NCI-H226 (cell line): ENCODE results near the gene C5orf58.
A peak's percentile ranks its signal among the peaks of the same experiment; 100 is the strongest.

ENCODE experiments used
- DNase-seq: peaks from one replicate; pipeline ENCODE4 v3.0.0-alpha.2; 2015

Gene C5orf58, protein sequence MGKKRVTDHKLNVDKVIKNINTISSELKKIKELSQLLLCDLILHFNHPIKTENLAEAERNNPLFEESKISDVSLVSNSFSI

DNA sequence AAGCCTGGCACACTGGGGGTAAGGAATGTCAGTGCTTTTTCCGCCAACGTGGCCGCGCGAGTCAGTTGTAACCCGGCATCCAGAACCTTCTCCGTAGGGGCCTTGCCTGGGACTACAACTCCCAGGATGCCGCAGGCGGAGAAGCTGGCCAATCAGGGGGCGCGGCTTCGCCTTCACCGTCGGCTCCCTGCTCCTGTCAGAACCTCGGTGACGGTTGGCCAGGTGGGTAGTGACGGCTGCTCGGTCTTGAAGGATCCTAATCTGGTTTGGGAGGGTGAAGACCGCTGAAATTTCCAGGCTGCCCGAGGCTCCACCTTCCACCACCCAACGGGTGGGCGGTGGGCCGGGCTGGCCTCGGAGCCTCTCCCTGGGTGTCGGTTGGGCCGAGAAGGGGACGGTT lies at the start of gene C5orf58:
C5orf58 (plus strand) TSS at position 200 of the 400 bp plus-strand sequence. CDS start 1,992 bp downstream, outside the sequence.
- no peak for DNase-seq

DNA sequence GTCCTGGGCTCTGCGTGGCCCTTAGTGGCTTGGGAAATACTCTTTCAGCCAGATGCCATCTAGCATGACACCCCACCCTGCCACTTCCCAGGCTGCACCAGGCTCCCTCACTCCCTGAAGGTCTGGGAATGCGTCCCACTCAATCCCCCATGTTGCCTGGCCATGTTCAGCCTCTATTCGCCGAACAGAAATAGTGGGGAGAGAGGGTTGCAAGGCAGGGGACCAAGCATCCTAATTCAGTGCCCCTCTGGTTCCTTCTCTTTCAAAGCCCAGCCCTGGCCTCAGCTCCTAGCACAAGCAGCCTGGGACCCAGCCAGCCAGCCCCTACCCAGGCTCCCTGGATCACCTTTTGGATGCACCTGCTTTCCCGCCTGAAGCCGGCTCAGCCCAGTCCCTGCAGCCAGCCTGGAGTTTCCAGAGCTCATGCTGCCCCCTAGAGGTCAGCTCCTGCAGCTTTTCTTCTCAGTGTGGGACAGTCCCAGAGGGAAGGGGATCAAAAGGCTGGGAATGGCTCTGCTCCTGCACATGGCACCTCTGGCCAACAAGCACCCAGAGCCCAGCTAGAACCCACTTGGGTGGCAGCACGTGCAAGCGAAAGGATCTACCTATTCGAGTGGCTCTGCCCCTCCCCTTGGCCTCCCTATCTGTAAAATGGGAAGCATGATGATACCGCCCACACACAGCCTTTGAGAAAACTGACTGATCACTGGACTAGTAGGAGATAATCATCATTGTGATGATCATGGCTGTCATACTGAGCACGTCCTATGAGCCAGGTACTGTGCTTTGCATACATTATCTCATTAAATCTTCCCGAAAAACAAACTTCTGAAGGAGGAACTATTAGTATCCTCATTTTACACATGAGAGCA lies 48.7 kb upstream of the C5orf58 start:
- DNase-seq = peak; percentile 21

DNA sequence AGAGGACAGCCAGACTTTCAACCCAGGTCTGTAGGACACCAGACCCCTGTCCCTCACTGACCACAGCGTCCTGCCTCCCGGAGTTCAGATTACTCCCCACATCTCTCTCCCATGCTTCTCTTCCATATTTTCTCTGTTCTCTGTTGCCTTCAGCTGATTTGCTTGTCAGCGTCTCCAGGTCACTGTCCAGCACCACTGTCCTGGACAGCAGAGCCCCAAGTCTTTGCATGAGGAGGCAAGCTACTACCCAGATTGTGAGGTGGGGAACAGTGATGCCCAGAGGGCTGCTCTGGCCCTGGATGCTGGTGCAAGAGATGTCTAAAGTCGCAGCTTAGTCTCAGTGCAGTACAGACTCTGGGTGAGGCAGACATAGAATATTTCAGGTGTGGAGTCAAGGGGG lies 48.0 kb upstream of the C5orf58 start:
- DNase-seq = no peak

DNA sequence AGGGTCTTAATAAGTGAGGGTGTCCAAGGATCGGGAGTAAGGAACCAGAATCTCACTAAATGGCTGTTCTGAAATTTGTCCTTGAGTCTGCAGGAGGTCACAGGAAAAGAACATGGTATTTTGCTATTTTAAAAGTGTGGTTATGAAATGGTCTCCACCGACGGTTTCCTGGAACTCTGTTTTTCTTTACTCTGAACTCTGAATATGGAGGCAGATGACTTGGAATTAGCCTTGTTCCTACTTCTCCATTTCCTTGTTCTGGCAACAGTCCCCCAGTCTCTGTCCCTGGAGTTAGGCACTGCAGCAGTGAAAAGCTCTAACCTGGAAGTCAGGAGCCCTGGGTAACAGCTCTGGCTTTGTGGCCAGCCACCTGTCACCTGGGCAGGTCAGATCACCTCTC lies 46.6 kb upstream of the C5orf58 start:
- DNase-seq = no peak

DNA sequence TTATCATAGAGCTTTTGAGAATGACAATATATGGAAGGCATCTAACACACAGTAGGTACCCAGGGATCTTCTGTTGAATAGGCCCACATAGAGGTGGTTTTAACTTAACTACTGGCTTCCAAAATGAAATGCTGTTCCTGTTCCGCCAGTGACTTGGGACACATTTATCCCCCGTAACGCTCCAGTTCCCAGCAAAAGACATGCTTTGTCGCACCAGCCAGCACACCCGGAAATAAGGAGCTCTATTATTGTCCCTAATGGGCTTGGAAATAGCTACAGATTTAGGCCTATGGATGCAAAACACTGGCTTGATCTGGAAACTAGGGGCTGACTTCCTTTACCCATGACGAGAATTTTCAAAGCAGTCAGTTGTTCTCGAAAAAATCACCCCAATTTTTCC lies 45.9 kb upstream of the C5orf58 start:
- DNase-seq = no peak

DNA sequence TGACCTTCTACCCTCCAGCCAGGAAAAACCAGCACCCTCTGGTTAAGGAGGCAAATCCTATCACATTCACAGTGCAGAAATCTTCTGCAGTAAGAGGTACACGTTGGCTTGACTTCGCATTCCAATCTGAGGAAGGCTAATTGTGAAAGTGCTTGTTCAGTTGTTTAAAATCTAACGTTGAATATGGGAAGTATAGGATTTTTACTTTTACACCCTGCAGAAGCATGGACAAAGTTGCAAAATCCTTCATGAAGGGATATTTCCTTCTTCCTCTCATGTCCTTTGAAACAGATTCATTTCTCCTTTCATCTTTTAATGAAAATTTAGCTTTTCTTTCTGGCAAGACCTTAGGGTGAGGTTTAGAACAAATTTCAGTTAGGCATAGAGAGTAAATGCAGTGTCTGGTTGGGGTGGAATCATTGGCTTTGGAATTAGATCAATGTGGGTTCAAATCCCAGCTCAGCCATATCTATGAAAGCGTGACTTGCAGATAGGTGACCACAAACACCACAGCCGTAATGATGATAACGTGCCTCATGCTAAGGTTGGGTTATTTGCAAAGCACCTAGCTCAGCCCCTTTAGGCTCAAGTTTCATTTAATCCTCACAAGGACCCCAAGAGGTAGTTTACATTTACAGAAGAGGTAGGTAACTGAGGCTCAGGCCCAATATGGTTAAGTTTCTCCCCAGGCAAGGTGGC lies 42.2 kb upstream of the C5orf58 start:
- no peak for DNase-seq

DNA sequence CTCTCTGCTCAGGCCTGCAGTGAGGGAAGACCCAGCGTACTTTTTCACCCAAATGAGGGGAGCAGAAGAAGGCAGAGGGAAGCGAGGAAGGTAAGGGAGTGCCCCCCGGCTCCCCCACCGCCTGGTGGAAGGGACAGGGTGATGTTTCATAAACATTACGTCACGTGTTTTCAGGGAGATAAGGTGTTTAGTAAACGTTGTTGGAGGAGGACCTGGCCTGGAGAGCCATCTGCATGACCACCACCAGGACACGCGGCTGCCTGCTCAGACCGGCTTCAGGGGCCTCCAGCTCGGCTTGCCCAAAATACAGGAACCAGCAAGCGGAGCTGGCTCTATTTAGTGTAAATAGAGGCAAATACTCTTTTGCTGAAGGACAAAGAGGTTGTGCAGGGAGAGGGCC lies 40.0 kb upstream of the C5orf58 start:
- DNase-seq = no peak

DNA sequence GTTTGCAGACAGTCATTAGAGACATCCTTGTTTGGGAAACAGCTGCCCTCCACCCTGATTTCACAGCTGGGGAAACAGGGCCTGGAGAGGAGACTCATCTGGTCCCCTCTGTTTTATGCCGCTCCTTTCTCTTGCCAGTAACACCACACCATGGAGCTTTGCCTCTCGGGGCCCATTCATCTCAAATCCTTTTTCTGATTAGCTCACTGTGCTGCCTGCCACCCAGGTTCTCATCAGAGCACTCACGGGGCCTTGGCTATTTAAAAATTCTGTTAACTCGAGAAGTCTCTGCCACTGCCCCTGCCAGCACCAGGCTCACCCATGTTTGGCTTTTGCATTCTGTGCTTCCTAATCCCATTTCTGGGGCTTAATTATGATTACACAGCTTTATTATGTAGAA lies 36.8 kb upstream of the C5orf58 start:
- DNase-seq = no peak

DNA sequence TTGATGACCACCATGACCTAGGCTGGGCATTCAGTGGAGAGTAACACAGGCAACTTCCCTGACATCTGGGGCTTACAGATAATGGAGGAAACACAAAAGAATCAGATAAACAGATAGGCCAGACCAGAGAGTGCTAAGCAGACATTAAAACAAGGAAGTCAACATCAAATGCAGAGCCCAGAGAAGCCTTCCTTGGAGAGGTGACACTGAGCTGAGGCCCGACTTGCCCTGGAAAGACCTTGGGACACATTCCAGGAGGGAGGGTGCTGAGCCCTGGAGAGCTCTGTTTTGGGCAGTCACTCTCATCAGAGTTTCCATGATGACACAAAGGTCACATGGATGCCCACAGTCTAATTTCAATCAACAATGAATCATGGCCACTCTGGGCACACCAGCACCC lies 31.9 kb upstream of the C5orf58 start:
- no peak for DNase-seq

DNA sequence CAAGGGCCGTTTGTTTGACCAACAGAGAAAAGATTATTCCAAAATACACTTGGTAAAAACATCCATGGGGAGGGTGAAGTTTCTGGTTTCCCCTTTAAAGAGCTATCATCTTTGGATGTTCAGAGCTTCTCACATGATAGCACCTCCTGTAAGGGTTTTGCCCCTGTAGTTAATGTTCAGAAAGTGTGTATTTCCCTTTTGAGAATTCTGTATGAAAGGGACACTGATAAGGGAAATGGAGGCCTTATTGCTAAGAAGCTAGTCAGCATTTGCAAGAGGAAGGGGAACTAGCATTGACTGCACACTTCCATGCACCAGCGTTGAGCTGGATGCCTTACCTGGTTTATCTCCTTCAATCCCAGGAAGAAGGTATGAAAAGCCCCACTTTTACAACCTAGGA lies 31.5 kb upstream of the C5orf58 start:
- DNase-seq = no peak

DNA sequence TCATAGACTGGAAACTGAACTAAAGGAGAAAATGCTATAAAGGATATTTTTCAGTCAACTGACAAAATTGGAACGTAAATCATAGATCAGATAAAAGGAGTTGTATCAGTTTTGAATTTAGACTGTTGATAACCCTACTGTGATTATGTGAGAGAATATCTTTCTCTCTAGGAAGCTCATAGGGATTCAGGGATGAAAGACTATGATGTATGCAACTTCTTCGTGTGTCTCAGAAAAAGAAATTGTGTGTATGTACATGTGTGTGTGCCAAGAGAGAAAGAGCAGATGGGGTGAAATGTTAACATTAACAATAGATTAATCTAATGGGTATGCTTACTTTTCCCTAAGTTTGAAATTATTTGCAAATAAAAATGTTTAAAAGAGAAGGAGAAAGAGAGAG lies 30.7 kb upstream of the C5orf58 start:
- no peak for DNase-seq

DNA sequence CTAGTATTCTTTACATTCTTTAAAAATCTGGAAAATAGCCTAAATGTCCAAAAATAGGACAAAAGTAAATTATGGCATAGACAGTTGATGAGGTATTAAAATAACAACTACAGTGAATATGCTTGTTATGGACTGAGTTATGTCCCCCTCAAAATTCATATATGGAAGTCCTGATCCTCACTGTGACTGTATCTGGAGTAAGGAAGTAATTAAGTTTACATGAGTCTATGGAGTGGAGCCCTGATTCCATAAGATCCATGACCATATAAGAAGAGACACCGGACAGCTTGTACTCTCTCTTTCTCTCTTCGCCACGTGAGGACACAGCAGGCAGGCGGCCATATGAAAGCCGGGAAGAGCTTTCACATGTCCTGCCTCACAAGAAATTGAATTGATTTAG lies 28.6 kb upstream of the C5orf58 start:
- DNase-seq = no peak

DNA sequence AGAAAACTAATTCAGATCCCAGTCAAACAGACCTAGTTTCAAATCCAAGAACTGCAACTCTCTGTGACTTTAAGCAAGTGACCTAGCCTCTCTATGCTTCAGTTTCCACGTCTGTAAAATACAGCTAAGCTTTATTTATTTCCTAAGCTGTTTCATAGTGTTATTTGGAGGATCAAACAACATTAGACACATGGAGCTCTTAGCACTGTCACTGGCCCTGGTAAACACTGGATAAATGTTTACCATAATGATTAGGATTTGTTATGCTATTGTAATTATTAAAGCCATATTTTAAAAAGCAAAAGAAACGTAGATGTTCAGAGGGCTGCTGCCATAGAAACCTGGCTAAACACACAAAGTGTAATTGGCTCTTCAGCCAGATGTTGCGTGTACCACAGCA lies 26.6 kb upstream of the C5orf58 start:
- DNase-seq = no peak

DNA sequence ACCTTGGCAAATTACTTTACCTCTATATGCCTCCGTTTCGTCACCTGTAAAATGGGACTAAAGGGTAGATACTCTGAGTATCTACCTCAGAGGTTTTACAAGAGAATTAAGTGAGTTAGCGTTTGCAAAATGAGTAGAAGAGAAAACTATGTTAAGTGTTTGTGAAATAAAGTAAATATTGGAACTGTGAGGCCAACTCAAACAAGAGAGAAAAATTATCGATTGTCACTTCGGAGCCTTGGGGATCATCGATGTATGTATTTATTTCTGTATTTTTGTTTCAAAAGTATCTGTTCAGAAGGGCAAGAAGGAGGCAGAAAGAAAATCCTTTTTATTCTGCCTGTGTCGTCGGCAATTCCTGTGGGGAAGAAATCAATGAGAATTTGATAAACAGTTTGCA lies 25.8 kb upstream of the C5orf58 start:
- no peak for DNase-seq

DNA sequence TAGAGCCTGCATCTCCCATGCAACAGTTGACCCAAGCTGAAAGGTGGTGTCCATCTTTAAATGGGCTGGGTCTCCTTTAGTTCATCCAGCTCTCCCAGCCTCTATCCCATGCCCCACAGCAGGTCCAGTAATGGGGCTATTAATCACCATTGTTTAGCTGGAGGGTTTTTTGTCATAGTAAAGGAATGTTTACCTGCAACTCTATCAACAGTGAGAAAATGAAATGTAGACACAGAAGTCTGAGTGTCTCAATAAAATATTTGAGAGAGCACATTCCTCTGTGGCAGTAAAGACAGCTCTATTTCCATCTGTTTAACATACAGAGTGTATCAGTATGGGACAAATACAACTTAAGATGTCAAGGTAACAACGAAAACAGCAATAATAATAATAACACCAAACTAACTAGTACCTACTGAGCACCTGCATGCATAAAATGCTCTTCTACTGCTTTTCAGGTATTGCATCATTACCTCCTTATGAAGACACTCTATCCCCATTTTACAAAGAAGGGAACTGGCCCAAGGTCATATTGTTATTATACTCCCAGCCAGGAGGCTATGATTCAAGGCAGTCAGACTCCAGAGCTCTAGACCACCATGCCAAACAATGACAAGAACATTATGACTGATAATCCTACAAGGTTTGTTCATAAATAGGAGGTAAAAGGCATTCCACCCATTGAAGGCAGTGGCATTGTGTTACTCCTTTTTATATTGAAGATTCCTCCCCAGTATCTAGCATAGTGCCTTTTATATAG lies 21.0 kb upstream of the C5orf58 start:
- no peak for DNase-seq

DNA sequence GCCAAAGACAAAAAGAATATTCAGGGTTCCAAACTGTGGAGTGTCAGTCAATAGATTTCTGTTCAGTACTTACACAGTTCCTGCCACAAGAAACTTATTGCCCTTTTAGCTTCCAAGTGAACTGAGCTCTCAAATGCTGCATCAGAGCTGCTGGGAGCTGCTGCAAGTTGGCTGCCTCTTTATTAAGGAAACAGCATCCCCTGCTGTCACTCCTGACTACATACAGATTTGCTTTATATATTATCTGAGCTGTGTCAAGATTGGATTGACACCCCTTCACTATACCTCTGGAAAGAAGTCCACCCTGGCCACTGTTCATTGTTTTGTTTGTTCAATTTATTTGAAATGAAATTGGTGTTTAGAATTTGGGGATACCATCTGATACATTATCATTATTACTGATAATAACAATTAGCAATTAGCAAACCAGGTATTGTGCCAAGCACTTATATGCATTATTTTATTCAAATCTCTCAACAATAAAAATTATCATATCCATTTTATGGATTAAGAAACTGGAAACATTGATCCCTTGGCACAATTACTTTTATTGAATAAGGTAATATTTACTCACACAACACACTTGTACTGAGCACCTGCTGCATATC lies 16.4 kb upstream of the C5orf58 start:
- DNase-seq = peak; percentile 13

DNA sequence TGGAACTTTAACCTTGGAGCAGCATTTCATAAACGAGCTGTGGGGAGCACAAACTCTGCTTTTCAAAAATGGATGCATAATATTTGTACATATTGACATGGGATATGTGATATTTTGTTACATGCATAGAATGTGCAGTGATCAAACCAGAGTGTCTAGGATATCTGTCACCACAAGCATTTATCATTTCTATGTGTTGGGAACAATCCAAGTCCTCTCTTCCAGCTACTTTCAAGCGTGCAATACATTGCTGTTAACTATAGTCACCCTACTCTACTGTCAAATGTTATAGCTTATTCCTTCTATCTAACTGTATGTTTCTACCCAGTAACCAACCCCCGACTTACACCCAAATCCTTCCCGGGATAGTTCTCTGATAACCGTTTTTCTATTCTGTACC lies 15.0 kb upstream of the C5orf58 start:
- DNase-seq = no peak

DNA sequence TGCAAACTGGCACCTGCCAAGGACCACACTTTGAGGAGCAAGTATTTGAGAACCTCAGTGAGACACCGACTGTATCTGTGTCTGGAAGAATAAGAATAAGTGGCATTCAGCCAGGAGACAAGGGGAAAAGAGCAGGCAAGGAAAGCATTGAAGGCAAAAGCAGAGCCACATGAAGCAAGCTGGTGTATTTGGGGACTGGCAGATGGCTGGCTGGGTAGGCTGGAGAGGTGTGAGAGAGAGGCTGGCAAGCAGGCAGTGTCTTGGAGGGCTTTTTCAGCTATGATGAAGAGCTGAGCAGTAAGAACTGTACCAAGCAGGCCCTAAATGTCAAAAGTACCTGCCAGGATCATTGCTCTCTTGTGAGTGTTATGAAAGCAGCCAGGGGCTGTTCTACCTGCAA lies 14.1 kb upstream of the C5orf58 start:
- DNase-seq = no peak

DNA sequence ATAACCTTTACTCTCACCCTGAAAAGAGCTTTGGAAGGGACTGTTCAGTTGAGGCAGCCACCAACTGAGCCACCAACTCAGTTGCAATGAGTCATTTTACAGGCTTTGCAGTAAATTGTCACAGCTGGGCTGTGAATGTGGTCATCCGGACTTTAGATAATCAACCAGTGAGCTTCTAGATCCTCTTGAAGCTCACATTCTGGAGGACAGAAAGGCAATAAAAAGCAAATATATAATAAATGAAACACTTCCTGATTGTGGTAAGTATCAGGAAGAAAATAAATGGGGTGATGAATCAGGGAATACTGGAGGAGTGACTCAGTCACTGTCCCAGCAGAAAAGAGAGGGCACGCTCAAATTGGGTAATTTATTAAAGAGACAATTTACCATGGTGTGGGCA lies 13.2 kb upstream of the C5orf58 start:
- DNase-seq = peak; percentile 15

DNA sequence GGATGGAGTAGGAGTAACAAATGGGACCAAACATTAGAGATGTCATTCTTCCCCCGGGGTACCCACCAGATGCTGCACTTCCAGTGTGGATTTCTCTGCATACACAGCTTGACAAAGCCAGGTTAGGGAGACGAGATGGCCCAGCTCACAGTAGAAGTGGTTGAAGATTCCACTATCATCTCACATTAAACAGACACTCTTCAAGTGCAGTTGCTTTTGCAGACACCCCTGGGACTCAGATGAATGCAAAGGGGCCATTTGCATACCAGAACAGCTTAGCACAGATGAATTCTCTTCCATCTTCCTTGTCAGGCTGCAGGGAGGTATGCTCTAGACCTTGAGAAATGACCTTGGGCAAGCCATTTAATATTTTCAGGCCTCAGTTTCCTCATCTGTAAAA lies 12.6 kb upstream of the C5orf58 start:
- DNase-seq = no peak

DNA sequence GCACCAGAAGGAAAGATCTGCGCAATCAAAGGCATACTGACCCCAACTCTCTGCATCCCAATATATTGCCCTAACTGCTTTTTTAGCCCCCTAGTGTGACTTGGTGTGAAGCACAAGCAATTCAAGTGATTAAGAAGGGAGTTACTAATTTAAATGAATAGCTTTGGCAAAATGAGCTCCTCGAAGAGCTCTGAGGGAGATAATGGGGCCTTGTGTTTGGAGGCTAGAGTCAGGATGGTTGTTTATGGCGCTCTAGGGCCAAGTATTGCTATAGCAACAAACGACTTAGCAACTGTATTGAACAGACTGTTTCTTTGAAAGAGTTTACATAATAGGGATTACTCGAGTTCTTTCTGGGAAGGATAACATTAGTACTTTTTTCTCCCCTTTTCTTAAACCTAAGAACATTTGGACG lies 11.5 kb upstream of the C5orf58 start:
- no peak for DNase-seq

DNA sequence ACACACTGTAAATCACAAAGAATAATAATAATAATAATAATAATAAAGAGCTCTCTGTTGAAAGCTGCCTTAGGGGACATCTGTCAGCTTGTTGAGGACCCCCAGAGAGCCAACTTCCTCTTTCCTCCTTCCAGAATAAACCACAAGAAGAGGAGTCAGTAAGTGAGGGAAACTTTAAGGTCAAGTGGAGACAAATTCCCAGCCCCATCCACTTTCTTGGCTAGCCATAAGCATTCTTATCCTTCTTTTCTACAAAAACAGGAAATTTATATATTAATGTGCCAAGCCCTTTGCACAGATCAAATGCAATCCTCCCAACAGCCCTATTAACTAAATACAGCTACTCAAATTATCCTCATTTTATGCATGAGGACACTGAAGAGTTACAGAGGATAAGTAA lies 9.4 kb upstream of the C5orf58 start:
- DNase-seq = no peak

DNA sequence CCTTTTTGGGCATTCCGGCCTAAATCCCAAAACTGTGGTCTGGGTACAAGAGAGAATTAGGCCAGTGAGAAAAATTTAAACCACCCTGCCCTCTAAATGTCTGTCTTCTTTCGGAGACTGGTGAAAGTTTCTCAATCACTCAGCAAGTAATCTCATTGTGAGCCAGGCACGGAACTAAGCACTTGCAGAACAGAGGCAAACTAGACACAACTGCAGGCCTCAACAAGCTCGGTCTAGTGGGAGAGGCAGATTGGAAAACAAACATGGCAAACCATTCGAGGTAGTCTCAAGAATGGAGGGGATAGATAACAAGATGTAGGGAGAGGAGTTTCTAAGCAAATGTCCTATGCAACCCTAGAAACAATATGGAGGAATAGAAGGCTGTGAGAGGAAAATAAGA lies 8.9 kb upstream of the C5orf58 start:
- DNase-seq = no peak
